ENCODE data around the gene SUN1.
"Not testable (repeated sequence)": the region's sequence is repeated elsewhere in the genome, so short reads cannot be mapped to it uniquely, and the experiment has no call there.

SUN1 gene

GRCh38 chr7:907158-907980, 75.1 kb downstream of the SUN1 start:
- no peak for DNase-seq (ENCODE audit: low read depth)

DNA sequence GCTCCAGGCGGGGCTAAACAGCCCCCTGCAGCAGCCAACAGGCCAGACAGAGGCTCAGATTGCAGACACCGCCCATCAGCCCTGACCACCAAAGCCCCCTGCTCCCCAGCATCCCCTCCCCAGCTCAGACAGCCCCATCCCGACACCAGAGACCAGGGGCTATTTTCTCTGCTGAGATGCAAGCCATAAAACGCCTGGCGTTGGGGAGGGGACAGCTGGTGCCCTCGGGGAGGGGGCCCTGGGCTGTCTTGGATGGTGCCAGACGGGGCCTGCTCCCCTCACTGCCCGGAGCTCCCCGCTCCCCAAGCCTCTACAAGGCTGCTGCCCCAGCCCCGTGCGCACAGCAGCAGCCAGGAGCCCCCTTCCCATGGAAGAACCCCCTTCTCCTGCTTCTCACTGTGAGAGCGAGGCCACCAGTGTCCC, 75.9 kb downstream of the SUN1 start:
- no peak for DNase-seq (ENCODE audit: low read depth)

DNA sequence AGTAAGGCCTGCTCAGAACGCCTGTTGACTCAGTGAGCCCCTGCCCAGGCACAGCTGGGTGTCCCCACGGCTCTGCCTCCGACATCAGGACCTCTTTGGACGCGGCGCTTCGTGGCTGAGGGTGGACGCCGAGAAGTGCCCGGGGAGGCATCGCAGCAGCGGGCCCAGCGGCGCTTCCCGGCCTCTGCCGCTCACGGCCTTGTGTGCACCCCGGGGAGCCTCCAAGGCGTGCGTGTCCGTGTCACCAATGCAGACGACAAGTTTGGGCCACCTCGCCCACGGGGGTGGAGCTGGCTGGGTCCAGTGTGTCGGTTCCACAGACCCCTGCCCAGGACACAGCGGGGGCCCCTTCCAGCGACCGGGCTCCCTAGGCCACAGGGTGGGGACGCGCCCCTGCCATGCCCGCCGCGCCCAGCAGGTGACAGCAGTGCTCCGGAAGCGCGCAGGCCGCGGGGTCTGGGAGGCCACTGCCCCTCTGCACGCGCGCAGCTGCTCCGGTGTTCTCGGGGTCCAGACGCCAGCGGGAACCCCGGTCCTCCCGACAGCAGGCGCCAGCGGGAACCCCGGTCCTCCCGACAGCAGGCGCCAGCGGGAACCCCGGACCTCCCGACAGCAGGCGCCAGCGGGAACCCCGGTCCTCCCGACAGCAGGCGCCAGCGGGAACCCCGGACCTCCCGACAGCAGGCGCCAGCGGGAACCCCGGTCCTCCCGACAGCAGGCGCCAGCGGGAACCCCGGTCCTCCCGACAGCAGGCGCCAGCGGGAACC, 76.5 kb downstream of the SUN1 start:
- DNase-seq (ENCODE audit: low read depth) = not testable (repeated sequence)

DNA sequence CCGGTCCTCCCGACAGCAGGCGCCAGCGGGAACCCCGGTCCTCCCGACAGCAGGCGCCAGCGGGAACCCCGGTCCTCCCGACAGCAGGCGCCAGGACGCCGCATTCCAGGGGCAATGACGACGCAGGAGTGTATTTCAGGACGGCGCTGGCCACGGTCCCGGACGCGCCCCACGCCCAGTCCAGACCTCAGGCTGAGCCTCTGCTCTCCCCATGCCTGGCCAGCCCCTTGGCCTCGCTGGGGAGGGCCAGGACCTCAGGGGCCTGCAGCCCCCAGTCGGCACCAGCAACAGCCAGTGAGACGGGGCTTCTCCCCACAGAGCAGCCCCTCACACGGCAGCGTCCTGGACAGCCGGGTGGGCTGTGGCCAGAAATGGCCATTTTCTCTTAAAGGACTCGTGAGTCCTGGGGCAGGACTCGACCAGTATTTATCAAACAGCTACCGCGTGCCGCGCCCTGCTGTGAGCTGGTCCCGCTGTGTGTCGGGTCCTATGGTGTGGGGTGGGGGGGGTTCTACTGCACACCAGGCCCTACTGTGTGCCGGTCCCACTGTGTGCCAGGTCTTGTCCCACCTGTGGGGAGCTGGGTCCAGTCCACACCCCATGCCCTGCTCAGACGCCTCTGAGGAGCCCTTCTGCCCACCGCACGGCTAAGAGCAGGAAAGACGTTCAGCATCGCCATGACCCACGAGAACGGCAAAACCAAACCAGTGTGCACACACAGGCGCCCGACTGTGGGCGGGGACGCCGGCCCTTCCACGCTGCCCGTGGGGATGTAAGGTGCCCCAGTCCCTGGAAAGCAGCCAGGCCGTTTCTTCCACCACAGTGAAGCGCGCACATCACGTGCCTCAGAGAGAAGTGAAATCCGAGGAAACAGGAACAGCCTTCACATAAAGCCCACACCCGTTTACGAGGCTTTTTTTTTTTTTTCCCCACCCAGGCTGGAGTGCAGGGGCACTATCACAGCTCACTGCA, 77.4 kb downstream of the SUN1 start:
- DNase-seq (ENCODE audit: low read depth) = no peak

GRCh38 chr7:910441-910861, 78.2 kb downstream of the SUN1 start:
- no peak for DNase-seq (ENCODE audit: low read depth)

- DNase-seq (ENCODE audit: low read depth) = no peak
These were observed 78.7 kb downstream of the SUN1 start for GRCh38 chr7:910931-911431.

DNA sequence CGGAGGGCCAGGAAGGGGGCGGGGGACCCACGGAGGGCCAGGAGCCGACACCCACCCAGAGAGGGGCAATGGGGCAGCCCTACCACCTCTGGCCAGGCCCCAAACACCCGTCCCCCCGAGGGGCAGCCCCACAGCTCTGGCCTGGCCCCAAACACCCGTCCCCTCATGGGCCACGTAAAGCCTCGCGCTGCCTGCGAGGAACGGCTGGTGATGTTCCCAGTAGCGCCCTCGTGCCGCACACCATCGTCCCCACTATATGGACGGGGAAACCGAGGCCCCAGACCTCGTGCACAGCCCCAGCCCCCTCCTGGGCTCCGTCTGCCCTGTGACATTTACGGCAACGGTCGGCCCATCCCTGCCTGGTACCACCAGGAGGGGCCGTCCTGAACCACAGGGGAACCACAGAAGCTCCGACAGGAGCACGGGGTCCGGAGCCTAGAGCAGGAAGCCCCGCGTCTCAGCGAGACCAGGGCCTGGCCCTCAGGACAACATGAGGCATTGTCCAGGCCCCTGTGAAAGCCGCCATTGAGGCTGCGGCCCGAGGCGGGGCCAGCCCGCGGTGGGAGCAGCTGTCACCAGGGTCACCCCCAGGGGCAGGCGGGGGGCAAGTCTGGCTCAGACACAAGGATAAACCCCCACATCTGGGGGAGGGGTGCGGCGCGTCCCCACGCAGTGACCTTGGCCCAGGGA, 79.7 kb downstream of the SUN1 start:
- no peak for DNase-seq (ENCODE audit: low read depth)

GRCh38 chr7:913736-914520, 81.7 kb downstream of the SUN1 start:
- DNase-seq (ENCODE audit: low read depth) = no peak

- no peak for DNase-seq (ENCODE audit: low read depth)
These were observed 82.4 kb downstream of the SUN1 start for GRCh38 chr7:914521-915194.

DNA sequence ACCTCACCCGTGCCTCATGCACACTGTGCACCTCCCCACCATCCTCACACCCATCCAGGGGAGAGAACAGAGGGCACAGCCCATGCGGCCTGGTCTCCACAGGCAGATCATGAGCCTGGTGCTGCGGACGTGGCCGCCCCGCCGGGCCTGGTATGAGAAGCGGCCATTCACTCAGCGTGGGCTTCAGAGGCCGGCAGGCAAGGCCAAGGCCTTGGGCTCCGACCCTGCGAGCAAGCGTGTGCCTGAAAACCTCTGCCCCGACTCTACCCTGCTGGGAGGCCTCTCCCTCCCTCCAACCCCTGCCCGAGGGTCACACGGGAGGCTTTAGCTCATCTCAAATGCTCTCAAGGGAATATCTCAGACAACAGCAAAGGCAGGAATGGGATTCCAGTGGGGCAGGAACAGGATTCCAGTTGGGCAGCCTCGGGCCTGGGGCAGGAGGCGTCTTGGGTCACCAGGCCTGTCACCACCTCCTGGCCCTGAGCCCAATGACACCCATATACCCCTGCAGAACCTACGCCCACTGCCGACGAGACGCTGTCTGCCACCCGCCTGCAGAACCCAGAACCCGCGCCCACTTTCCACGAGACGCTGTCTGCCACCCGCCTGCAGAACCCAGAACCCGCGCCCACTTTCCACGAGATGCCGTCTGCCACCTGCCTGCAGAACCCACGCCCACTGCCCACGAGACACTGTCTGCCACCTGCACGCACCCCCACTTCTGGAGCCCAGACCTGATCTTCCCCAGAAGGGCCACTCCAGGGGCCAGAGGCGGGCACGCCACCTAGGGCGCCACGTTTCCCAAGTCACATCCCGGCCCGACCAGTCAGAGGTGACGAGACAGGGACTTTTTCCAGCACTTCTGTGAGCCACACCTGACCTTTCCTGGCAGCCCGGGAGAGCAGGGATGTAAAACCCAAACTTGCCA, 83.3 kb downstream of the SUN1 start:
- no peak for DNase-seq (ENCODE audit: low read depth)

DNA sequence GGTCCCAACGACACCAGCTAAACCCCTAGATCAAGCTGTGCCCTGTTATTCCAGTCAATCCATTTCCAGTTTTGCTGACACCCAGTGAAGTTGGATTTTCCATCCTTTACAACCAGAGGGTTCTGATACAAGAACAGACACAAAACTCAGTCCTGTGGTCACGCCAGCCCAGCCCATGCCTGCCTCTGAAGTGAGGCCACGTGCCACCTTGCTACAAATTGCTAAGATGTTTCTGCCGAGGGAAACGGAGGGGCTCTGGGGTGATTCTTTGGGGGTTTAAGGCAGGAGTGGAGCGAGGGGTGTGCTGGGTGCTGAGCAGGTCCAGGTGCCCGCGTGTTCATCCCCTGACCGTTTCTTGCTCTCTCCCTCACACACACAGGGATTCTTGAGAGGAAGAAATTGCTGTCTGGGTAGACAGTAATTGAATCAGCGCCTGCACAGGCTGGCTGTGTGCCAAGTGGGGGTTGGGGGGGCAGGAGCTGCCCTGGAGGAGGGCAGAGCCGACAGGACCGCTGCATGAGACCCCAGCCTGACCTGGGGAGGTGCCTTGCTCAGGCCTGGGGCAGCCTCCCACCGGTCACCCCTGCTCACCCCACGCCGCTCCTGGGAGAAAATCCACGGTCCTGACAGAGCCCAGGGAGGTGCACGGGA, 84.1 kb downstream of the SUN1 start:
- no peak for DNase-seq (ENCODE audit: low read depth)

- DNase-seq (ENCODE audit: low read depth) = no peak
These were observed 85.2 kb downstream of the SUN1 start for GRCh38 chr7:917255-918117.

GRCh38 chr7:918118-918425, 85.8 kb downstream of the SUN1 start:
- no peak for DNase-seq (ENCODE audit: low read depth)

GRCh38 chr7:918441-919113, 86.3 kb downstream of the SUN1 start:
- no peak for DNase-seq (ENCODE audit: low read depth)

DNA sequence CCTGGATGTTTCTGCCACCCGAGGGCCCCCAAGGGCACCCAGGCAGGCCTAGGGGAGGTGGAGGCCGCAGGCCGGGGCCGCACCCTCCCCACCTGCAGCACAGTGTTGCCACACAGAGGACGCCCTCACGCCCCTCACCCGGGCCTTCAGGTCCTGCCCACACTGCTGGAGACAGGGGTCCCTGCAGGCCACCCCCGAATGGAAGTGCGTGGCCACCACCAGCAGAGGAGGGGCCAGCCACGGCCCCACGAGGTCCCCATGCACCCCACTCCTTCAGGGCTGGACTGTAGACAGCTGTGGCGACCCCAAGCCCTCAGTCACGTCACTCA, 86.8 kb downstream of the SUN1 start:
- DNase-seq (ENCODE audit: low read depth) = no peak

DNA sequence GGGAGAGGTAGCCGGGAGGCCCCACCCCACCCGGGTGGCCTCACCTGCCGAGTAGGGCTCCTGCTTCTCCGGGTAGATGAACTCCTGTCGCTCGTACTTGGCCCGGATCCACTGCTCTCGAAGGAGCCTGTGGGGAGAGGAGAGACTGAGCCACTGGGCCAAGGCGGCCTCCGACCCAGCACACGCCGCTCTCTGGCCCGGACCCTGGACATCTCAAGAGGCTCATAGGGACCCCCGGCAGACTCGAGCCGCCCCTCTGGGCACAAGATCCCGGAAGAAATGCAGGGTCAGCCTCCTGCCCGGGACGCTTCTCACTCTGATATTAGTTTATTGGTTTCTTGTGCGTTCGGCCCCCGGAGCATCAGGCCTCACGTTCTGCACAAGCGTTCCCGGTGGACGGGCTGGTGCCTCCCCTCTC, 87.7 kb downstream of the SUN1 start:
- no peak for DNase-seq (ENCODE audit: low read depth)
